HG03442 (cell line): Measurements from ENCODE around the gene TTC16.
"Not testable (repeated sequence)": the region's sequence is repeated elsewhere in the genome, so short reads cannot be mapped to it uniquely, and the experiment has no call there.

Experiments used
- ATAC-seq: cut with Tn5 transposase; IDR thresholded peaks from one replicate; pipeline ENCODE4 v1.9.1; 2021; ENCODE audit warnings: mild to moderate bottlenecking, moderate library complexity; ENCODE audit not compliant: unreplicated experiment

TTC16 gene

DNA sequence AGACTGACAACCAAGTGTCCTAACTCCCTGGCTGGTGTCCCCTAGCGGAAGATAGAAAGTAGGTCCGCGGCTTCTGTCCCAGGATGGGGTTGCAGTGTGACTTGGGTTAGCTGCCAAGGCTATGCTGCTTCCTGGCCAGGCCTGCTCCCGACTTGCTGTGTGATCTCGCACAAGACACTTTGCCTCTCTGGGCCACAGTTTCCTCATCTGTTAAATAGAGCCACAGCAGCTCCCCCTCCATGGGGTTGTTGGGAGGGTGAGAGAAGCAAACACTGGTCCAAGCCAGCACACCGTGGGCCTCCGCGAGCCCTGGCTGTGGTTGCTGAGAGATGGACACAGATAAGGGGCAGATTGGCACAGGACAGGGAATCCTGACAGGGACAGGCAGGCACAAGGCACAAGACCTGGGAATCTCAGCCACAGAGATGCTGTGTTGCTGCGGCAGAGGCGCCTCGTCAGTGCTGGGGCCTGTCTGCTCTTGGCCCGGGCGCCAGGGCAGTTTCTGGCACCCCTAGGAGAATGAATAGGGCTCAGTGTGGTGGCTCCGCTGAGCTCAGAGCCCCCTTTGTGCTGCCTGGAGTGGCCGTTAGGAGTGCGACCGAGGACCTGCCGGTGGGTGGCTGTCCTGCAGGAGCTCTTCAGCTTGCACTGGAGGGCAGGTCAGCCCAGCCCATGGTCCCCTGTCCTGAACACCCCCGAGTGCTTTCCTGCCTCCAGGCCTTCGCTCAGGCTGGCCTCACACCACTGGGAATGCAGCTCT is 64.4 kb downstream of the TTC16 start:
- no peak for ATAC-seq

DNA sequence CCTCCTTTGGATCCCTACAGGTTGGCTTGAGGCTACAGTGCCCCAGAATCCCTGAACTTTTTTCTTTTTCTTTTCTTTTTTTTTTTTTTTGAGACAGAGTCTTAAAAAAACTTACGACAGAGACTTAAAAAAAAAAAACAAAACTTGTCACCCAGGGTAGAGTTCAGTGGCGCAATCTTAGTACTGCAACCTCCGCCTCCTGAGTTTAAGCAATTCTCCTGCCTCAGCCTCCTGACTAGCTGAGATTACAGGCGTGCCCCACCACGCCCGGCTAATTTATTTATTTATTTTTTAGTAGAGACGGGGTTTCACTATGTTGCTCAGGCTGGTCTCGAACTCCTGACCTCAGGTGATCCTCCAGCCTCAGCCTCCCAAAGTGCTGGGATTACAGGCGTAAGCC is 65.0 kb downstream of the TTC16 start:
- ATAC-seq = not testable (repeated sequence)
